Measurements from ENCODE around the gene C16orf90.
"Not testable (repeated sequence)": the region's sequence is repeated elsewhere in the genome, so short reads cannot be mapped to it uniquely, and the experiment has no call there.

Gene C16orf90

GRCh38 chr16:3482659-3483241 is 12.5 kb downstream of the C16orf90 start:
- no peak for DNase-seq

DNA sequence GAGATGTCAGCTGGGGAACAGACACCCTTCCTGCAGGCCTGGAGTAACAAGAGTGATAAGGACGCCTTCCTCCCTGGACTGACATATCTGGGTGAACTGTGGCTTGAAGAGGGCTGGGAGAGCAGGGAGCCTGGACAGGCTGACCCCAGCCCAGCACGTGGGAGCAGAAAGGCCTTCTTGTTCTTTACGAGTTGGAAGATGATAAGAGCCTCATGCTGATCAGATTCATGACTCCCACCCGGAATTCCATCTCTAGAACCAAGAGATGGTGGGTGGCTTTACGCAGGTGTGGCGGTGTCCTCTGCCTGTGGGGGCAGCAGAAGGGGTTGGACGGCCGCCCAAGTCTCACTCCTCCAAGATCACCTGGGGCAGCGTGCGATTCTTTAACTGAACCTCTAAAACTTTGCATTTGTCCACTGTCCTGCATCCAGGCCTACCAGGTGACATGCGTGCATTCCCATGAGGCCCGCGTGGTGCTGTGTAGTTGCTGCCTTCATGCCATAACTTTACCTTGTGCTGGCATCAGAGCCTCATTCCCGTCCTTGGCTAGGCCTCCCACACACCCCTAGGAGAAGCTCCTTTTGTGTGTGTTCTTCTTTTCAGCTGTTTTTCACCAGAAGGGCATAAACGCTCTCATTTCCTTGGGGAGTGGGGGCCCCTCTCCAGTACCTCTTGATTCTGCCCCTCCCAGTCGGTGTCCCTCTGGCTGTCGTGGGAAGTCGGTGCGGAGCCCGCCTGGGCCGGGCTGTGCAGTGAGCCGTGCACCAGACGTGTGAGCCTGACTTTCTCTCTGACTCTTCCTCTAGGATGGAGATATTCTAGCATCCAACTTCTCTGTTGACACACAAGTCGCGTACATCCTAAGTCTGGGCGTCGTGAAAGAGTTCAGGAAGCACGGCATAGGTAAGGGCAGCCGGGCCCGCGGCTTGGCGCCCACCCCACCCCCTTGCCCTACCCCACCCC is 13.3 kb downstream of the C16orf90 start:
- no peak for DNase-seq

- DNase-seq: no peak
Observed at GRCh38 chr16:3480901-3481695, 14.2 kb downstream of the C16orf90 start.

DNA sequence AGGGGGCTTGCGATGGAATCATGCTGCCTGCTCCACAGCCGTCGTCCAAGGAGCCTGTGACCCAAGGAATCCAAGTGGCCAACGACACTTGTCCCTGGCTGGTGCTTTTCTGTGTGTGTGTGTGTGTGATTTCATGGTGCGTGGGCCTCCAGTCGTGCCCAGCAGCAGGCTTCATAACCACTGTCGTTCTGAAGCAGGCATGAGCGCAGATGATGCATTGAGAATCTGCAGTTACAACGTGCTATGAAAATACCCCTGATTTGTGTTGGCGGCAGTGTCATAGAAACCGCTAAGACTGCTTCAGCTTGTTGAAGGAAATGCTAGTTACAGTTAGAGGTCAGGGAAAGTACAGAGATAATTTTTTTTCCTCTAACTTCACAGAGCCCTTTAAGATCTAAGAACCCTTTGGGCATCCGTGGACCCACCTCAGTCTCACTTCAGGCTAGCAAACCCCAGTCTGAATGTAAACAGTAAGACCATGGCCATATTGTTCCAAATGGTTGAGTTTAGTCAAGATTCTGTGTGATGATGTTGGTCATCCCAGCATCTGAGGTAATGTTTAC is 15.6 kb downstream of the C16orf90 start:
- no peak for DNase-seq

GRCh38 chr16:3478242-3478925 is 16.9 kb downstream of the C16orf90 start:
- no peak for DNase-seq

GRCh38 chr16:3476409-3476808 is 18.9 kb downstream of the C16orf90 start:
- DNase-seq: no peak

GRCh38 chr16:3475604-3476375 is 19.5 kb downstream of the C16orf90 start:
- no peak for DNase-seq

DNA sequence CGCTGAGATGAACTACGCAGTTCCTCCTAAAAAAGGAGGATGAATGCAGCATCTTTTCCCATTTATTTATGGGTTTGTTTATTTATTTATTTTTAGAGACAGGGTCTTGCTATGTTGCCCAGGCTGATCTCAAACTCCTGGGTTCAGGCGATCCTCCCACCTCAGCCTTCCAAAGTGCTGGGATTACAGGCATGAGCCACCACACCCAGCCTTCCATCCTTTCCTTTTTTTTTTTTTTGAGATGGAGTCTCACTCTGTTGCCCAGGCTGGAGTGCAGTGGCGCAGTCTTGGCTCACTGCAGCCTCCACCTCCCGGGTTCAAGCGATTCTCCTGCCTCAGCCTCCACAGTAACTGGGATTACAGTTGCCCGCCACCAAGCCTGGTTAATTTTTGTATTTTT is 20.4 kb downstream of the C16orf90 start:
- not testable (repeated sequence) for DNase-seq

- no peak for DNase-seq
Observed at GRCh38 chr16:3474136-3474779, 21.0 kb downstream of the C16orf90 start.

DNA sequence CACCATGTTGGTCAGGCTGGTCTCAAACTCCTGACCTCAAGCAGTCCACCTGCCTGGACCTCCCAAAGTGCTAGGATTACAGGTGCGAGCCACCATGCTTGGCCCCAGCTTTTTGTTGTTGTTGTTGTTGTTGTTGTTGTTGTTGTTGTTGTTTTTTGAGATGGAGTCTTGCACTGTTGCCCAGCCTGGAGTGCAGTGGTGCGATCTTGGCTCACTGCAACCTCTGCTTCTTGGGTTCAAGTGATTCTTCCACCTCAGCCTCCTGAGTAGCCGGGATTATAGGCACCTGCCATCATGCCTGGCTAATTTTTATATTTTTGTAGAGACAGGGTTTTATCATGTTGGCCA is 21.7 kb downstream of the C16orf90 start:
- DNase-seq: not testable (repeated sequence)

- DNase-seq: no peak
Observed at GRCh38 chr16:3472878-3473595, 22.3 kb downstream of the C16orf90 start.

DNA sequence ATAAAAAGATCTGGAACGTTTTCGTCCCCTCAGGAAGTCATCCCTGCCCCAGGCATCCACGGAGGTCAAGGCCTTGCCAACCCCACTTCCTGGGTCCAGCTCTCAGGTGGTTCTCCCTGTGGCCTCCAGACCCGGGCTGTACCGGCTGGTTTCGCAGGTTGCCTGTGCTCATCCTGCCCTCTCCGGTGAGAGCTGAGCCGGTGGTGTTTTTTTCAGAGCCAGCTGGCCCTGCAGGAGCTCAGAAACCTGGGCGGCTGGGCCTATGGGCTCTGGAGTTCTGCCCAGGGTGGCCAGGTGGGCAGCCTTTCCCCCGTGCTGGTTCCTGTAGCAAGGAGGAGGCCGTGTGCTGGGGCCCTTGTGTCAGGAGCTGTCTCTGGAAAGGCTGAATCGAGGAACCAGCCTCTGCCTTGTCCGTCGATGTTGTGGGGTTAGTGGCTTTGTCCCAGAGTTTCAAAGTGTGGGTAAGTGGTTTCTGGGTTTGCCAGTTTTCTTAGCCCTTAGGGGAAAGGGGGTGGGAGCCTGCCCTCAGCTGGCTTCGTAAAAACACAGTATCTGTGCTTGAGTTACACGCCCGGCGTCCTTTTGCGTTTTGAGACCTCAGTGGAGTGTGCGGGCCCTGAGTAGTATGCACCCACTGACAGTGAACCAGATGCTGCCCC is 23.6 kb downstream of the C16orf90 start:
- DNase-seq: no peak

GRCh38 chr16:3470723-3471122 is 24.6 kb downstream of the C16orf90 start:
- DNase-seq: no peak

DNA sequence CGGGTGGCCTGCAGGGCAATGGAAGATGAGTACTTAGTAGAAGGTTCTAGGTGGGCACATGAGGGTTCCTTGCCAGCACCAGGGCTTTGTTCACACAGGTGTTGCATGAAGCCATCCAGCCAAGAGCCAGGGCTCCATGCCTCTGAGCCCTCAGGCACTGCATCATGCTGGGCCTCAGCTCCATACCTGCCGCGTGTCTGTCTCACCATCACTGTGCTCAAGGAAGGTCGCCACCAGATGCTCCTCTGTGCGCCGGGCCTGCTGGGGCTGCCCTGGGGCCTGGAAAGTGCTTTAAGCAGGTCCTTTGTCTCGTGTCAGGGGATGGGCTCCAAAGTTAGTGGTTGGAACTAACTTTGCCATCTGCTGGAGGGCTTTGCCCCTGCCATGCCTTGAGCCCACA is 25.6 kb downstream of the C16orf90 start:
- DNase-seq: no peak

DNA sequence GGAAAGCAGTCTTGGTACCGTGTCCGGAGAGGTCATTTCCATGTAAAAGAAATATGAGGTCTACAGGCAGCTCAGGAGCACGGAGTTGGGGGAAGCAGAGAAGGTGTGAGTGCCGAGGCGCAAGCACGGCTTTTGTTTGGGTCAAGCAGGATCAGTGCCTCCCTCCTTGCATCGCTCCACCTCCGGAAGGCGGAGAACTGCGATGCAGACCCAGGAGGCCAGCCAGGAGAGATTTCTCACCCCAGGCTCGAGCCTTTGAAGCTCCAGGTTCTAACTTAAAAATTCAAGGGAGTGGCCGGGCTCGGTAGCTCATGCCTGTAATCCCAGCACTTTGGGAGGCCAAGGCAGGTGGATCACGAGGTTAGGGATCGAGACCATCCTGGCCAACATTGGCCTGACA is 26.8 kb downstream of the C16orf90 start:
- no peak for DNase-seq

- no peak for DNase-seq
Observed at GRCh38 chr16:3467921-3468320, 27.4 kb downstream of the C16orf90 start.

DNA sequence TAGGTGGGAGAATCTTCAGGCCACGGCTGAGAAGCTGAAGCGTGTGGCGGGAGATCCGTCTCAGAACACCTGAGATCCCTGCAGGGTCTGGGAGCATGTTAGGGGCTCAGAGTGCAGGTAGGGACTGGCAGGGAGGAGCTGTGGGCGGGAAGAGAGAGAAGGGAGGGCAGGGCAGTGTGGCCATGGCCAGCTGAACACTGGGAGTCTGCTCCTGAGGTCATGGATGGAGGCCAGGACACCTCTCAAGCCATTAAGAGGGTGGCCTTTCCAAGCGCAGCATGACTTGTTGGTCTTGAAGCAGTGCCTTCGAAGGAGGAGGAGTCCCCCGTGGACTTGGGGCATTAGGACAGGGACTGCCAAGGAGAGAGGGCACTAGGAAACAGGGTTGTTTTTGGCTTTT is 28.1 kb downstream of the C16orf90 start:
- DNase-seq: no peak

DNA sequence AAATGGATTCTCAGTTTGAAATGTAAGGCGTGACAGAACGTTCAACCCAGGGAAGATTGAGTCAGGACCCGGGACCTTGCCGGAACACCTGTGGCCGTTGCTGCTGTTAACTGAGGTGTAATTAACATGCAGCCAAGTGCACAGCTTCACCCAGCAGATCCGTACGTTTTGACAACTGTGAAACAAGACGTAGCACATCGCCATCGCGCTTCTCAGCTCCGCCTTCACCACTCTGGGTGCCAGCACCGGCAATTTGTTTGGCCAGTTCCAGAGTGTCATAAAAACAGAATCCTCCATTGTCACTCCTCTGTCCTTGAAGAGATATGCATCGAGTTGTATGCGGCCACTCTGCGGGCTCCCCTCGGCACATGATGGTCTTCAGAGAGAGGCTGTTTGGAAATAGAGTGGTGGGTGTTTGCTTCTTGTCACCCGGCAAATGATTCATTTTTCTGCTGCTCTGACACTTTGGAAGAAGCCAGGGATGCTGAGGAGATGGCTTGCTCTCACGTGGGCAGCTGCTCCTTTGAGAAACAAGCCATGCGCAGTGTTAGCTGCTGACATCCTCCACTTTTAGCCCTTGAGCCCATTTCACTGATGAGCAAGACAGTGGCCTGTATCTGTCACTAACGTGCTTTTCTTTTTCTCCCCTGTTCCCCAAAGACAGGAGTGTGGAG is 29.2 kb downstream of the C16orf90 start:
- no peak for DNase-seq

DNA sequence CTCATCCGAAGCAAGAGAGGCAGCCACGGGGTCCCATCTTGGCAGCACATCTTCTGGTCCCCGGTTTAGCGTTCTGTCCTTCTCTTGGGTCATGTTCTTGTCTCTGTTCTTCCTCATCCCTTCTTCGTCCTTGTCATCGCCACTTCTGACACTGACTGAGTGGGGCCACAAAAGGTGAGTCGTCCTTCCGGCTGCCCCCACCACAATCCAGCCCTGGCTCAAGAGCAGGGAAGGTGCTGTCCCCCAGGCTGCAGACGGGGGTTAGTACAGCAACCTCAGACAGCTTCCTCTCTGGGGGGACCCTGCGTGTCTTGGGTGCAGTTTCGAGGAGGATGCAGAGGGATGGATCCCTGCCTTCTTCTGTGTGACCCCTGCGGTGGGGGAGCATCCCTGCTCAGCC is 30.0 kb downstream of the C16orf90 start:
- no peak for DNase-seq

Measured in activated CD8-positive, alpha-beta memory T cell treated with anti-CD3 and anti-CD28 coated beads for 24 hours (primary cell).